ENCODE measurements around the gene NRP1.
"Not testable (repeated sequence)": the region's sequence is repeated elsewhere in the genome, so short reads cannot be mapped to it uniquely, and the experiment has no call there.

NRP1 gene

GRCh38 chr10:33237736-33238624 is 96.5 kb downstream of the NRP1 start:
- DNase-seq (ENCODE audit: low spot score), result peak; percentile 74

- DNase-seq (ENCODE audit: low spot score), result no peak
Observed at GRCh38 chr10:33236916-33237315, 97.6 kb downstream of the NRP1 start.

- DNase-seq (ENCODE audit: low spot score), result no peak
Observed at GRCh38 chr10:33235951-33236350, 98.5 kb downstream of the NRP1 start.

- no peak for DNase-seq (ENCODE audit: low spot score)
Observed at GRCh38 chr10:33235251-33235884, 99.1 kb downstream of the NRP1 start.

GRCh38 chr10:33234831-33235237 is 99.6 kb downstream of the NRP1 start:
- DNase-seq (ENCODE audit: low spot score), result no peak

- no peak for DNase-seq (ENCODE audit: low spot score)
Observed at GRCh38 chr10:33233635-33234034, 100.8 kb downstream of the NRP1 start.

- no peak for DNase-seq (ENCODE audit: low spot score)
Observed at GRCh38 chr10:33233221-33233620, 101.2 kb downstream of the NRP1 start.

GRCh38 chr10:33231621-33232350 is 102.7 kb downstream of the NRP1 start:
- DNase-seq (ENCODE audit: low spot score), result no peak

GRCh38 chr10:33229949-33230267 is 104.6 kb downstream of the NRP1 start:
- DNase-seq (ENCODE audit: low spot score), result no peak

- no peak for DNase-seq (ENCODE audit: low spot score)
Observed at GRCh38 chr10:33229252-33229948, 105.1 kb downstream of the NRP1 start.

GRCh38 chr10:33228426-33228825 is 106.0 kb downstream of the NRP1 start:
- no peak for DNase-seq (ENCODE audit: low spot score)

GRCh38 chr10:33227489-33227888 is 107.0 kb downstream of the NRP1 start:
- DNase-seq (ENCODE audit: low spot score), result no peak

- no peak for DNase-seq (ENCODE audit: low spot score)
Observed at GRCh38 chr10:33224251-33224965, 110.1 kb downstream of the NRP1 start.

GRCh38 chr10:33223326-33224000 is 111.0 kb downstream of the NRP1 start:
- DNase-seq (ENCODE audit: low spot score), result no peak

GRCh38 chr10:33222304-33222703 is 112.2 kb downstream of the NRP1 start:
- DNase-seq (ENCODE audit: low spot score), result not testable (repeated sequence)

- no peak for DNase-seq (ENCODE audit: low spot score)
Observed at GRCh38 chr10:33217854-33218253, 116.6 kb downstream of the NRP1 start.

GRCh38 chr10:33216661-33217427 is 117.6 kb downstream of the NRP1 start:
- DNase-seq (ENCODE audit: low spot score), result no peak

- DNase-seq (ENCODE audit: low spot score), result no peak
Observed at GRCh38 chr10:33215635-33216034, 118.8 kb downstream of the NRP1 start.

- no peak for DNase-seq (ENCODE audit: low spot score)
Observed at GRCh38 chr10:33215154-33215553, 119.3 kb downstream of the NRP1 start.

GRCh38 chr10:33214174-33214573 is 120.3 kb downstream of the NRP1 start:
- DNase-seq (ENCODE audit: low spot score), result no peak

All from SW480 (cell line).